ENCODE results near the gene ENKUR.
"Not testable (repeated sequence)": the region's sequence is repeated elsewhere in the genome, so short reads cannot be mapped to it uniquely, and the experiment has no call there.

Gene ENKUR

DNA sequence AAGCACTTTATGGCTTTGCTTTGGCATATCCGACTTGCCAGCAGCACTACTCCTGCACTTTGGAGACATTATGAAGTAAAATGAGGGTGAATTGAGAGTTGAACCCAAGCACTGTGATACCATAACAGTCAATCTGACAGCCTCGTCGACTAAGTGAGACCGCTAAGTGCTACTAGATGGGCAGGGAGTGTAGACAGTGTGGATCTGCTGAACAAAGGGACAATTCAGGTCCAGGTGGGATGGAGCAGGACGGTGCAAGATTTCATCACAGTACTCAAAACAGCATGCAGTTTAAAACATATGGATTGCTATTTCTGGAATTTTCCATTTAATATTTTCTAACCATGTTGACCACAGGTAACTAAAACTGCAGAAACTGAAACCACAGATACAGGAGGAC, 42.8 kb downstream of the ENKUR start:
- DNase-seq (ENCODE audit: low spot score), result no peak

DNA sequence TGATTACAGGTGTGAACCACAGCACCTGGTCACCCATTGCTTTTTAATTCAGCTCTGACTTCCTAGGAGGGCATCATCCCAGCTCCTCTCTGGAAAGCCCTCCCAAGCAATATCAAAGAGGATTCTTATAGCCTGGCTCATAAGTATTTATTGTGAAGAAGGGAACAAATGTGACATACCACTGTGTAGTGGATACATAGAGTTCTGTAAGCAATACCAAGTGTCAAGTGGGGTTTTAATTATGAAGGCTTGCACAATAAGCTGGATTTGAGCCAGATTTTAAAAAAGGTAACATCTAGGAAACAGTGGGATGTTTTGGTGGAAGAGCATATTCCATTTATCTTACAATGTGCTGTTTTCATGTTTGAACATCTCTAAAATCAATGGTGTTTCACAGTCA, 44.6 kb downstream of the ENKUR start:
- no peak for DNase-seq (ENCODE audit: low spot score)

DNA sequence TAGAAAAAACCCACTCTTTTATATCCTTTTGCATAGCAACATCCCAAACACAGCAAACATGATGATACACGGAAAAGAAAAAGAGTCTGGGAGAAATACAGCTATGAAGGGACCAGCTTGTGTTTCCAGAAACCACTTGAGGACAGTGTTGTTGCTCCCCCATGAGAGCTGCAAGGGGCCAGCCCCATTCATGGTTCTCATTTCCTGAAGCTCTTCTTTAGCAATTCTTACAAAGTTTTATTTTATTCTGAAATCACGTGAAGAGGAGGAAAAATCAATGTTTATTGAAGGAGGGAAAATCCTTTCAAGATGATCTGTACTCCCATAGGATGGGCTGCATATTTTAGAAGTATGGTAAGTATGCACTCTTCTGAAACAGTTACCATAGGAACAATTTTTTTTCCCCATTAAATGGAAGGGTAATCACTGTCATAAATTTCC, 46.1 kb downstream of the ENKUR start:
- DNase-seq (ENCODE audit: low spot score), result no peak

DNA sequence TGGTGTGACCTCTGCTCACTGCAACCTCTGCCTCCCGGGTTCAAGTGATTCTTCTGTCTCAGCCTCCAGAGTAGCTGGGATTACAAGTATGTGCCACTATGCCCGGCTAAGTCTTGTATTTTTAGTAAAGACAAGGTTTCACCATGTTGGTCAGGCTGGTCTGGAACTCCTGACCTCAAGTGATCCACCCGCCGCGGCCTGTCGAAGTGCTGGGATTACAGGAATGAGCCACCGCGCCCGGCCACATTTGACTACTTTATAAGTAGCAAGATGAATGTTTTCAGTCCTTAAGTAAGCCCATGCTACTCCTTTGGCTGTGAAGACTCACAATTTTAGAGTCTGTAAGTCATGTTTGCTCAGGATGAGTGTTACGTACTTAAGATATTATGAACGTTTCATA, 47.0 kb downstream of the ENKUR start:
- DNase-seq (ENCODE audit: low spot score), result not testable (repeated sequence)

DNA sequence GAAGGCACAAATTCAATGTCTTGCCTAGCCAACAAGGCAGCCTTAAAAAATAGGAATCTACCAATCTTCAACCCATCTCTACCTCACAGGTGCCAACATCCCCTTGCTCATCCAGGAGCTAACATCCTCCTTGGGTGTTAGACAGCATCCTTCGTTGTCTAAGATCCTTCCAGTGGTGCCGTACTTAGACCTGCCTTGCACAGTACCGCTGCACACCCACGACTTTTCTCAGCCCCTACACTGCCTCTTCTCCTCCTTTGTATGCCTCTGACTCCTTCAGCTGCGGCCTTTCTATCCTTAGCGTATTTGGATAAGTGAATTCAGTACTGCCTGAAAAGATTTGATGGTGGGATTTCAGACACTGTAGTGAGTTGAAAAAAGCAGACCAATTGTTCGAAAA, 47.6 kb downstream of the ENKUR start:
- no peak for DNase-seq (ENCODE audit: low spot score)

DNA sequence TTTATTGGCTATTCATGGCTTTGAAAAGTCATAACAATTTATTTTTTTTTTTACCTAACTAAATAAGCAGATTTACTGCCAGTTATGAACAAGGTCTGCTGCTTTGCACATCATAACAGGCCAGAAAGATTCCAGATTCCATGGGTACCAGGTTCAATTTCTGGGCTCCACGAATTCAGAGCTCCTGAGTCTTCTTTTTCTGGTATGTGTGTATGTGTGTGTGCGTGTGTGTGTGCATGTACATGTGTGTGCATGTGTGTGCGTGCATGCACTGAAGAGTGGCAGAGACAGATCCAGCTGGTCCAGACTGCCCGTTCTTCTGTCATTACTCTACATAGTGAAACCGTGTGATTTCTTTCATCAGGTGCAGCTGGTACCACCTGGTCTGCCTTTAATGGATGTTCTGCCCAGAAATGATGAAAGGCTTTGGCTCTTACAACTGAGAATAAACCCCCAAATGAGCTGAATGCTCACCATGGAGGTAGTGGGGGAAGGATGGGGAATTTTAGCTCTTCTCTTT, 48.9 kb downstream of the ENKUR start:
- DNase-seq (ENCODE audit: low spot score), result no peak

DNA sequence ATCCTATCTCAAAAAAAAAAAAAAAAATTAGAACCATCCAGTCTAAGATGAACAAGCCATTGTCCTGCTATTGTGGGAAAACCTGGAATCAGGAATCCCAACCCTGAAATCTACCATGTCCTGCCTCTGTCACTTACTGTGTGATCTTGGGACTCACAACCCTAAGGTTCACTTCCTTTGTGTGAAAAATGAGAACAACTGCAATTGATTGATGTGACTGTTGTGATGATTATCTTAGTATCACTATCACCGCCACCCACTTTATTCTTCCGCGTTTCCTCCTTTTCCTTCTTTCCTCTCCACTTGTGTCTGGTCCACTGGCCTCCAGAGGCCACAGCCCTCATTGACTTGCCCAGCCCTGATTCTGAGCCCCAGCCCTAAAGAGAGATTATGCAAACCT, 50.9 kb downstream of the ENKUR start:
- DNase-seq (ENCODE audit: low spot score), result no peak

DNA sequence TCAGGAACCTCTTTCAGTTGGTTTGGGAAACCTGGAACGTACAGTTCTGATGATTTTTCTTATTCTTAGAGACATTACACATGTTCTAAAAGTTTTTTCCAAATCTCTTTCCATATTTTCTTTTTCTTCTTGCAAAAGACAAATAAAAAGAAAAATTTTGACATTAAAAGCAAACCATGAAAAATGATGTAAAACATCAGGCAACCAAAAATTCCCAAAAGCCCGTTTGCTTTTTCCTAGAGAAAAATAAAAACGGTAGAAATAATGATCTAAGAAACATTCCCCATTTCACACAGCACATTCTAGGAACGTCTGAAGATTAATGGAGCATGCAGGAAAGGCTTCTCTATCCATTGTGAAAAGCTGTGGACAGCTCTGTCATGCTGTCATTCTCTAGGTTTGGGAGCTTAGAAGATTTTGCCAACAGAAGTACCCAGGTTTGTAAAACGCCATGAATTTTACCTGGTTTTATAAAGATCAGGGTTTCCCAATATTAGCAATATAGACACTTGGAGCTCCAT, 52.4 kb downstream of the ENKUR start:
- no peak for DNase-seq (ENCODE audit: low spot score)

DNA sequence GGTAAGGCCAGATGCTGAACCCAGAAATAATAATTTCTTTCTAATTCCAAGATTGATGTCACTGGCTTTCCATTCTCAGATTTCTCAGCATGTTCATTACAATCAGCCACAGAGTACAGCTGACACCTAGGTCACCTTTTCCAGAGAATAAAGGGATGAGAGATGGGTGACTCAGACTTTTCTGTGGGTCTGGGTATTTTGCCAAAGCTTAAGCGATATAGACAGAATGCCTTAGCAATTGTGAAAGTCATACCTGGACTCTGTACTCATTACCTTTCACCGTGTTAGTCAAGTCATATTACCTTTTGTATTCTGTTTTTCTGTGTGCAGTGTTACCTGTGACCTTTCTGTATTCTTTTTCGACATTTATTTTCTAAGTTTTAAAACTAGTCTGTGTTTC, 53.0 kb downstream of the ENKUR start:
- DNase-seq (ENCODE audit: low spot score), result no peak

DNA sequence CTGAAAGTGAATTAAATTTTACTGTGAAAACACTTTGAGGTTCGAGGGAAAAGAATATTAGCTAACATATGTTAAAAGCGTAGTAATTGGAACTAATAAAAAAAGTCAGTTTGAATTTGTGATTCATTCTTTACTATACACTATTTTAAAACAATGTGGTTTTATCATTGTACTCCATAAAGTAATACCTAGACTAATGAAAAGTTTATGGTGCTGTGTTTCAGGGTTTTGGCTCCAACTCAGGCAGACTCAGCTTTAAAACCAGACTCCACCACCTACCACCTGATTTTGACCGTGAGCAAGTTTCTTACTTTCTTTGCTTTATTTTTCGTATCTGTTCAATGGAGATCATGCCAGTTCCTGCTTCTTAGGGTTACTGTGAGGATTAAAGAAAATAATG, 54.4 kb downstream of the ENKUR start:
- DNase-seq (ENCODE audit: low spot score), result no peak

DNA sequence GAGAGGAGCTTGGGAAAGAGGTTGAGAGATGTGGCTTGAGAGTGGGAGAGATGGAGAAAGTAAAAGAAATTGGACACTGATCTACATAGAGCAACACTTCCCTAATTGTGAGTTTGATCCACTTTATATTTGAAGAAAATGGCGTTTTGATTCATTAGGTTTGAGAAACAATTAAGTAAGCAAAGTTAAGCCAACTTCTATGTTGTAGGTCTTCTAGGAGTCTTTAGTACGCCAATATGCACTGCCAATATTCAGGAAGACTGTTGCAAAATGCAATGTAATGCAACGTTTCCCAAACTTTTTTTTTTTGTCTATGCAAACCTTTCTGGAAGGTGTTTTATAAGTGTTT, 56.6 kb downstream of the ENKUR start:
- no peak for DNase-seq (ENCODE audit: low spot score)

DNA sequence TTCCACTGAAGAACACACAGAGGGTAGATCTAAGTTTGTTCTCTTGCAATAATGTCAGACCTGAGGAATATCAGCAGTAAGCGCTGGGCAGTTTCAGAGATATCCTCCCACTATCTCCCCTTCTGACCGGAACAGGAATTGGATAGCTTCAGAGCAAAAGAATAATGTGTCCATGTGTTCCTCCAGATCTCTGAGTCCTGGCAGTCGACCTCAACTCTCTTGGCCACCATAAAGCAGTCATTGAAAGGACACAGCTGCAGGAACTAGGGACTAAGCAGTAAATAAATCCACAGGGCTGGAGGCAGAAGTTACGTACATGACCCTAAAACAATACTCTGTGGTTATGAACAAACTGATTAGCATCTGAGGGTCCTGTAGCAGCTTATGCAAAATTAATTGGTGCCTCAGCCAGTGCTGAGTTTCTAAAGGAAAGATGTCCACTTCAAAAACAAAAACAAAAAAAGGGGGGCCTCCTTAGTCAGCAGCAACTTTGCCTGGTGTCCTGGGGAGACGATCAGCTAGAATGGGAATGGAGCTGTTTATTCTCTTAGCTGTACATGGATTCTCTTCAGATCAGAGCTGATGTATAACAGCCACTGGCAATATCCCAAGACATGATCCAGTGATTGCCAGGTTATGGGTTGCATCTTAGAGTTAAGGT, 57.1 kb downstream of the ENKUR start:
- DNase-seq (ENCODE audit: low spot score), result peak; percentile 94

DNA sequence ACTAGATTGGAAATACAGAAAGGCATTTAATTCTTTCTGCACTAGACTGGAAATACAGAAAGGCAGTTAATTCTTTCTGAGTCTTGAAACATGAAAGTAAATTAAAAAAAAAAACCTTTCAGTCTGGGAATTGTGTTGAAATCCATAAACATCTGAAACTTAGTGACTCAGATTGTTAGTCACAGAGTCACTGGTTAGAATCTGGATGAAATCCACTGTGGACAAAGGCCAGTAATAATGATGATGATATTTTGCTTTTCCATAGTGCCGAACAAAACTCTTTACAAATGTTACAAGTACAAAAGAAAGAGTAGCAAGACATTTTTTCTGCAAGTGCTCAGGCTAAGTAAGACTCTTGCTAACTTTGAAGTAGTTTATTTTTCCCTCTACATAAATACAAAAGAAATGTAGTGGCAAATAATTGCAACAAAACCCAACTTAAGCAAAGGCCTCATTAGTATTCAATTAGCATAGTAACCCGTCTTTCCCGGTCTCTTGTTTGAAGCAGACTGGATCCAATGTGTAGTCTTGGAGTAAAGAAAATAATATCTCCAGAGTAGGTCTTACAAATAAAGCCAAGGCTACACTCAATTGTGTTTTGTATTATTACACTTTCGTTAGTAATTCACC, 57.8 kb downstream of the ENKUR start:
- DNase-seq (ENCODE audit: low spot score), result peak; percentile 52

DNA sequence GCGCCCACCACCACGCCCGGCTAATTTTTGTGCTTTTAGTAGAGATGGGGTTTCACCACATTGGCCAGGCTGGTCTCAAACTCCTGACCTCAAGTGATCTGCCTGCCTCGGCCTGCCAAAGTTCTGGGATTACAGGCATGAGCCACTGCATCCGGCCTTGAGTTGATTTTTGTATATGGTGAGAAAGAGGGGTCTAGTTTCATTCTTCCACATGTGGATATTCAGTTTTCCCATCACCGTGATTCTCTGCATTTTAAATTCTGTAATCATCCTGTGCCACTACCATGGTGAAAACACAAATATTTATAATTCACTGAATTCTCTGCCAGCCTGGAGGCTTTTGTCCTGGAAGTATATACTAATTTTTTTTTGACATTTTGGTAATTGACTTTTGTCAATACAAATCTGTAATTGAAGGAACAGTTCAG, 58.3 kb downstream of the ENKUR start:
- DNase-seq (ENCODE audit: low spot score), result not testable (repeated sequence)

DNA sequence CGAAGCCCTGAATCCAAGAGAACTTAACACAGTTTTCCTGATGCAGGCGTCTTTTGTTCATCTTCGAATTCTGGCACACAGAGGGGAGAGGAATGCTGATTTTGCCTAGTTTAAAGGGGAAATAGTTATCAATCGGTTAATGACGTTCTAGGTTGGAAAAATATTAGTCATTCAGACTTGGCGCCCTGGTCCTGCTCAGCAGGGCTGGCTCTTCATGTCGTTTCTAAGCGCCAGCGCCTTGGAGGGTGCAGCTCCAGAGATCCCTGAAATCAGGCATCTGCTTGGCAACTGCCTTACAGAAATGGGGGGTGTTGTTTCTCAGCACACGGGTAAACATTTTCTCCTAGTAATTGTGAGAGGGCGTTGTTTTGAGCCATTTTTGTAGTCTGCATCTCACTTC, 62.3 kb downstream of the ENKUR start:
- no peak for DNase-seq (ENCODE audit: low spot score)

DNA sequence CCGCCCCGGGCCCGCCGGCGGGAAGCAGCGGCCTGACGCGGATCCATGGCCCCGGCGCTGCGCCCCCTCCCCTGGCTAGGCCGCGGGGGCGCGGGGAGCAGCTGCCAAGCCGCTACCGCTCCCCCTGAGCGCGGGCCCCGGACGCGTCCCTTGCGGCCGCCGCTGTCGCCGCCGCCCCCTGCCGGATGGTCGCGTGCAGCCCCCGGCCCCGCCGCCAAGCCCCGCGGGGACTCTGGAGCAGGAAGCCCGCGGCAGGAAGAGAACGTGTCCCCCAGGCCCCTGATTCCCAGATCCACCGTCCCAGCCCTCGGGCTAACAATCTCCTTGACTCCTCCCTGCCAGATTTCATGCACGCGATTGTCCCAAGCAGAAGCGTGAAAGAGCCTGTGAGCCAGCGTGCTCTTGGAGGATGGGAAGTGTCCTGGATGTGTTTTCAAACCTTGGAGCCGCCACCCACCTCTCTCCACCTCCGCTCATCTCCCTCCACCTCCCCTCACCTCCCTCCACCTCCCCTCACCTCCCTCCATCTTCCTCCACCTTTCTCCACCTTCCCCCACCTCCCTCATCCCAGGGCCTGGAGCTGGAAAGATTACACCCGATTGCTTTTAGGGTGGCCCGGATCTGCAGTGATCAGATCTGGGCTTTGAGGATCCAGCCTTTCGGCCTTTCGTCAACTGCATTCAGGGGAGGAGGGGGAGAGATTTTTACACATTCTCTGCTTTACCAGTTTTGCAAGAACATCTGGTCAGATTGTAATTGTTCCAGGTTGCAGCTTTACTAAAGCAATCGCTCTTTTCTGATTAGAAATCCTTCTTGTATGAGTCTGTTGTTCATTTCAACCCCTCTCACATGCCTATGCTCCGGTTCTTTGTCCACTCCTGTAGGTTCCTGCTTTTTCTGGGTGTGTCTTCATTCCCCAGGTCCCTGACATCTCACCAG, 63.0 kb downstream of the ENKUR start:
- peak; percentile 68 for DNase-seq (ENCODE audit: low spot score)

DNA sequence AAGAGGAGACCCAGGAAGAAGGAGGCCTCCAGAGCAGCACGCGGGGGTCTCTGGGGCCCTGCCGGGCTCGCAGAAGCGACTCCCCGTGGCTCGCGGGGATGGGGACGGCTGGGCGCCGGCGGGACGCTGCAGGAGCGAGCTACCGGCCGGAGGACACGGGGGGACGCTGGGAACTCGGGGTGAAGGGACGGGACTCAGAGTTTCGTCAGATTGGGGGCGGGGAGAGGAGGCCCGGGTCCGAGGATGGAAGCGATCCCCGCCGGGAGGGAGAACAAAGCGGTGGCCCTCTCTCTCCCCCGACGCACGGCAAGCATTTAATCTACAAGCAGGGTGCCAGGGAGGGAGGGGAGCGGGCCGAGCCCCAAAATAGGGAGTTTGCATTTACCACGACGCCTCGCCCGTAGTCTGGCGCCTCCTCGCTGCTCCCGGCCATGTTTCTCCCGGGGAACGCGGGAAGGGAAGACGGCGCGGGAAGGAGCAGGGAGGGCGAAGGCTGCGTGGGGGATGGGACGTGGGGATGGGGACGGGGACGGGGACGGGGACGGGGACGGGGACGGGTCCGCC, 63.7 kb downstream of the ENKUR start, which contains the start of gene PRTFDC1:
Gene PRTFDC1, minus strand, starts transcription at position 464 of the 564 bp plus-strand sequence. Its CDS starts 31 bp downstream, at position 433.
- no peak for DNase-seq (ENCODE audit: low spot score)

DNA sequence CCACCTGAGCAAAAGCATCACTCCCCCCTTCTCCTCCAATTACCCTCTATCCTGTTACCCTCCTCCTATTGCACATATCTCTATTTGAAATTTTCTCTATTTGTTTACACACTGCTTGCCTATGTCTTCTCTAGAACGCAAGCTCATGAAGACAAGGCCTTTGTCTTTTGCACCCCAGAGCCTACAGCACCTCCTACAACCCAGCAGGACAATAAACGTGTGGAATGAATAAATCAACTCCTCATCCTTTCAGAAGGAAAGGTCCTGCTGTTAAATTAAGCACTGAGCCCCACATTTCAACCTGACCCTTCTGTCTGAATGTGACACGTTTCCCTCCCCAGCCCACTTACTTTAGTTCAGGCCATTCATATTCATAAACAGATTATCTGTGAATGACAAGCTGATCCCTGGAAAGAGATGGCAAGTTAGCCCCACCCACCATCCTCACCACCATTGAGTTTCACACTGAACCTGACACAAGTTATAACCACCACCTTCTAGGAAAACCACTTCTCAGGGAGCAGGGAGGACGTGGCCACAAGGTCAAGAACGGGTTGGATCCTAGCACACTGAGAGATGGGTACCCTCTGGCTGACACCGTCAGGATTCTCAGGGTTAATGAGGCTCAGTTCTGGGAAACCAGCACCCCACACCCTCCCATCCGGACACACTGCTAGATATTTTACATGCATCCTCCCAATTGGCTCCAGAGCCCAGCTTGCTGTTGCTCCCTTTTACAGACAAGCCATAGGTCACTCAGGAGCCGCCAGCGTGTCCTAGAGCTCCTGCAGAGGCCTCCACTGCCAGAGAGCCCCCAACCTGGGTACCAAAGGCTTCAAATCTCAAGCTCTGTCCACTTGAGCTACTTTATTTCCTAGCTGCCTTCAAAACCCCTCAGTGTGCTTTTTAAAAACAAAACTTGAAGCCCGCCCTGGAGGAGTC, 64.5 kb downstream of the ENKUR start:
- peak; percentile 64 for DNase-seq (ENCODE audit: low spot score)

DNA sequence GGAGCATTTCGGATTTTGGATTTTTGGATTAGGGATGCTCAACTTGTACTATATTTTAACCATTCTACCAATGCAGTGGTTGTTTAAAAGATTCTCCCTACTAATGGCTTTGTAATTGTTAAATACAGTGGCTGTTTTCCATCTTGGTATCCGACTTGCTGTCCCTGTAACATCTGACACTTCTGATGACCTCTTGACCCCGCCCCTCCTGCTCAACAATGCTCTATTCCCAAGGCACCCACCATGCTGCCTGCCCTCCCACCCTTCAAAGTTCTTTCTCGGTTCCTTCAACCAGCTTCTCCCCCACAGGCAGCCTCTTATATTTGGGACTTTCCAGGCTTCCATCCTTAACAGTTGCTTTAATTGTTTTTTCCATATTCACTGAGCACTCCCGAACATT, 65.5 kb downstream of the ENKUR start:
- DNase-seq (ENCODE audit: low spot score), result no peak

DNA sequence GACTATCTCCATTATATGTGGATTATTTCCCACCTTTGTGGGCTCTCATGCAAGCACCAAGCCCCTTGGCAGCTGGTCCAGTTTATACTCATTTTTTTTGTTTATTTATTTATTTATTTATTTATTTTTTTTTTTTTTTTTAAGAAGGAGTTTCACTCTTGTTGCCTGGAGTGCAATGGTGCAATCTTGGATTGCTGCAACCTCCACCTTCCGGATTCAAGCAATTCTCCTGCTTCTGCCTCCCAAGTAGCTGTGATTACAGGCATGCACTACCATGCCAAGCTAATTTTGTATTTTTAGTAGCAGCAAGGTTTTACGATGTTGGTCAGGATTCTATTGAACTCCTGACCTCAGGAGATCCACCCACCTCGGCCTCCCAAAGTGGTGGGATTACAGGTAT, 66.3 kb downstream of the ENKUR start:
- DNase-seq (ENCODE audit: low spot score), result no peak
